K562 (cell line): ENCODE data around the gene FOXI1. TPM values are rescaled to one million over a fixed set of nuclear protein-coding genes. Genes with fewer than 3 reads are reported as not detected.

Source experiments
- ATAC-seq: fragments of 200-7000 bp; cut with Tn5 transposase; 3 replicates; pipeline ENCODE4 v1.9.1; 2020; ENCODE audit warnings: moderate library complexity
- BruUV-seq: library from RNA; stranded (reverse); fragments of 400-500 nt; replicated peaks from 2 replicates; lab custom pipeline; 2021; lab: Mats Ljungman, UMichigan
- CTCF ChIA-PET: fragments of 300-600 bp; formaldehyde crosslinking; extraction: SDS; loops from one replicate; lab custom pipeline; 2021; ENCODE audit warnings: low intra/inter-chr PET ratio; lab: Yijun Ruan, JAX
- POLR2A ChIA-PET: fragments of 300-600, 350-650 bp; sonication (Branson Sonifier 250); formaldehyde crosslinking; extraction: SDS; loops from one replicate; lab custom pipeline; 2021; ENCODE audit warnings: antibody characterized with exemption, inconsistent platforms; lab: Yijun Ruan, JAX
- DNase-seq, 4 experiments: peaks; one replicate each; pipeline versions ENCODE4 v3.0.0 to v3.0.0-alpha.2; 2011 to 2018; ENCODE audit warnings: low spot score in 3 of 4, mixed read lengths in 3 of 4; ENCODE audit errors: extremely low read depth in 1 of 4
- FAIRE-seq: peaks from 2 replicates; lab custom pipeline; 2011; peaks lifted over from hg19 to GRCh38; lab: Jason Lieb, UNC
- H2AFZ ChIP-seq: 2 replicates; pipeline ENCODE4 v1.6.0; 2011; ENCODE audit warnings: low read depth, low read length, control low read depth, inconsistent platforms
- H3K27ac ChIP-seq: fragments of 200-600 bp; 3 replicates; pipeline ENCODE4 v1.8.0; 2011; ENCODE audit warnings: low read depth, mild to moderate bottlenecking, control low read depth, inconsistent platforms, low read length, moderate library complexity, mixed read lengths; ENCODE audit errors: extremely low read depth
- H3K27me3 ChIP-seq, 2 experiments: fragments of 300-600 bp in 1 of 2; 2 replicates in 1 of 2; 3 replicates in 1 of 2; pipeline versions ENCODE4 v1.6.0 to v1.8.0; 2011; ENCODE audit warnings: inconsistent platforms in 2 of 2, low read length in 2 of 2, mild to moderate bottlenecking in 1 of 2, mixed read lengths in 1 of 2, moderate library complexity in 1 of 2; ENCODE audit not compliant: control insufficient read depth in 2 of 2, insufficient read depth in 2 of 2
- H3K36me3 ChIP-seq: fragments of 300-600 bp; 3 replicates; pipeline ENCODE4 v1.8.0; 2011; ENCODE audit warnings: mild to moderate bottlenecking, low read length, inconsistent platforms; ENCODE audit not compliant: control insufficient read depth, insufficient read depth
- H3K4me1 ChIP-seq, 2 experiments: fragments of 200-600 bp in 1 of 2; replicated peaks in 1 of 2; 2 replicates in 1 of 2; 3 replicates in 1 of 2; pipeline versions ENCODE4 v1.5.1 to v1.8.0; 2011; ENCODE audit warnings: inconsistent platforms in 2 of 2, low read length in 2 of 2, mild to moderate bottlenecking in 1 of 2, mixed read lengths in 1 of 2, moderate library complexity in 1 of 2; ENCODE audit not compliant: control insufficient read depth in 2 of 2, insufficient read depth in 2 of 2
- H3K4me2 ChIP-seq: 2 replicates; pipeline ENCODE4 v1.6.1; 2011; ENCODE audit warnings: low read length, control low read depth, inconsistent platforms, mixed read lengths; ENCODE audit not compliant: insufficient read depth
- H3K4me3 ChIP-seq: fragments of 200-600 bp; sonication (generic), shearing (Covaris generic); 2 replicates; pipeline ENCODE4 v1.5.1; 2016; ENCODE audit warnings: control low read depth, inconsistent platforms
- H3K79me2 ChIP-seq: fragments of 200-600 bp; 3 replicates; pipeline ENCODE4 v1.8.0; 2011; ENCODE audit warnings: low read length, inconsistent platforms; ENCODE audit not compliant: control insufficient read depth, insufficient read depth
- H3K9ac ChIP-seq, 2 experiments: 2 replicates each; pipeline versions ENCODE4 v1.6.0 to v1.6.1; 2011; ENCODE audit warnings: low read depth in 2 of 2, low read length in 2 of 2, control low read depth in 1 of 2, inconsistent platforms in 1 of 2, mild to moderate bottlenecking in 1 of 2, mixed read lengths in 1 of 2; ENCODE audit not compliant: insufficient read depth in 1 of 2
- H3K9me1 ChIP-seq: one replicate; pipeline ENCODE4 v1.6.0; 2011; ENCODE audit warnings: inconsistent platforms, mild to moderate bottlenecking, low read length, moderate library complexity; ENCODE audit not compliant: control insufficient read depth, insufficient read depth
- H3K9me3 ChIP-seq: replicated peaks from 2 replicates; pipeline ENCODE4 v1.5.1; 2011; ENCODE audit warnings: low read depth, low read length, inconsistent platforms; ENCODE audit not compliant: control insufficient read depth, insufficient read depth
- H4K20me1 ChIP-seq: replicated peaks from 2 replicates; pipeline ENCODE4 v1.6.1; 2011; ENCODE audit warnings: low read length, inconsistent platforms, mixed read lengths; ENCODE audit not compliant: control insufficient read depth, insufficient read depth
- ARID3A ChIP-seq: IDR thresholded peaks from 2 replicates; pipeline ENCODE4 v1.6.1; 2012; ENCODE audit warnings: low read depth, low read length, improper control_type of control experiment, borderline replicate concordance
- CBX5 ChIP-seq: IDR thresholded peaks from 2 replicates; pipeline ENCODE4 v1.6.1; 2014; ENCODE audit warnings: low read depth, borderline replicate concordance
- CBX8 ChIP-seq: fragments of 200-600 bp; sonication (generic); IDR thresholded peaks from 2 replicates; pipeline ENCODE4 v1.6.1; 2012; ENCODE audit warnings: borderline replicate concordance, mixed run types, low read depth, mild to moderate bottlenecking, moderate library complexity, mixed read lengths, low read length, control low read depth, inconsistent platforms; ENCODE audit not compliant: poor library complexity, severe bottlenecking; ENCODE audit errors: extremely low read depth
- CTCFL ChIP-seq: IDR thresholded peaks from 2 replicates; pipeline ENCODE4 v1.6.1; 2011; ENCODE audit warnings: borderline replicate concordance, low read depth, mild to moderate bottlenecking, moderate library complexity, low read length; ENCODE audit not compliant: insufficient read depth, poor library complexity, severe bottlenecking
- ETV5 ChIP-seq: sonication (generic); formaldehyde crosslinking; IDR thresholded peaks from 2 replicates; pipeline ENCODE4 v1.4.0; 2020; ENCODE audit warnings: low read depth, mild to moderate bottlenecking, missing genetic modification reagents
- KAT7 ChIP-seq: sonication (generic); formaldehyde crosslinking; IDR thresholded peaks from 2 replicates; pipeline ENCODE4 v1.8.0; 2022; ENCODE audit warnings: missing genetic modification reagents, mild to moderate bottlenecking, borderline replicate concordance
- MECOM ChIP-seq: fragments of 250-450 bp; sonication (Bioruptor Pico); IDR thresholded peaks from 2 replicates; pipeline ENCODE4 v1.8.0; 2022; ENCODE audit warnings: inconsistent platforms
- MTA1 ChIP-seq: fragments of 450-650 bp; IDR thresholded peaks from 2 replicates; pipeline ENCODE4 v1.6.1; 2017; ENCODE audit warnings: borderline replicate concordance
- MTA2 ChIP-seq: fragments of 450-650 bp; IDR thresholded peaks from 2 replicates; pipeline ENCODE4 v1.6.1; 2016; ENCODE audit warnings: low read depth
- NR2C1 ChIP-seq, 2 experiments: fragments of 450-650 bp; IDR thresholded peaks; 2 replicates each; pipeline ENCODE4 v1.6.1; 2017; ENCODE audit warnings: mild to moderate bottlenecking in 2 of 2, antibody characterized with exemption in 1 of 2, inconsistent platforms in 1 of 2, missing compliant biosample characterization in 1 of 2, missing genetic modification characterization in 1 of 2
- SMAD4 ChIP-seq: fragments of 250-450 bp; sonication (Bioruptor Pico); conservative IDR thresholded peaks from 2 replicates; pipeline ENCODE4 v1.8.0; 2021; ENCODE audit warnings: inconsistent platforms, mild to moderate bottlenecking, moderate library complexity
- WGBS: fragments of 100-300 bp; shearing (Covaris generic); methylation state at CpG from one replicate; pipeline ENCODE4 v1.1.6; 2016; ENCODE audit warnings: low coverage, mixed read lengths; ENCODE audit not compliant: insufficient coverage; ENCODE audit errors: missing lambda C conversion rate; 5-methylcytosine and 5-hydroxymethylcytosine counted together
- in situ Hi-C: fragments of 300-500 bp; cut with MboI; formaldehyde crosslinking; loops from 4 replicates; pipeline ENCODE4 v1.15.0; 2018; ENCODE audit warnings: inconsistent platforms, mixed read lengths
- intact Hi-C: fragments of 100-400 bp; cut with micrococcal nuclease; formaldehyde crosslinking; loops from 2 replicates; pipeline ENCODE4 v1.14.2; 2022
- polyA plus RNA-seq, 8 experiments: library from polyadenylated mRNA; depleted of rRNA in 4 of 8; stranded (reverse) in 5 of 8; unstranded in 3 of 8; fragments of >200 nt; fragmentation: Nextera tagmentation in 2 of 8; fragmentation: Illumina TruSeq in 1 of 8; extraction: Ambion mirVana in 2 of 8; extraction: Trizol in 1 of 8; gene quantifications; 2 replicates each; pipeline versions ENCODE4 v1.2.1 to v1.2.3, GENCODE V29; 2011 to 2014; ENCODE audit warnings: inconsistent platforms in 1 of 8, missing spikeins in 1 of 8
- total RNA-seq, 7 experiments: library from RNA; depleted of rRNA in 6 of 7; stranded (reverse); fragments of >200 nt in 6 of 7; fragmentation: Illumina TruSeq in 2 of 7; extraction: Trizol in 2 of 7; gene quantifications; 2 replicates each; pipeline versions ENCODE4 v1.2.1 to v1.2.3, GENCODE V29; 2011 to 2021; ENCODE audit warnings: low replicate concordance in 1 of 7
- TF ChIP-seq, protein P1 (sequence below): sonication (generic); formaldehyde crosslinking; IDR thresholded peaks from 2 replicates; pipeline ENCODE4 v1.8.1; 2022; ENCODE audit warnings: missing genetic modification reagents
- TF ChIP-seq, protein P2 (sequence below): fragments of 250-450 bp; sonication (Bioruptor Pico); IDR thresholded peaks from 2 replicates; pipeline ENCODE4 v1.8.0; 2022; ENCODE audit warnings: inconsistent platforms

The FOXI1 gene
- total and polyA plus RNA-seq, 9 of the 15 experiments (the other 6 are each of a cell fraction or from before 2014, with no cell fraction given): not detected

- TF ChIP-seq, protein P1, sequence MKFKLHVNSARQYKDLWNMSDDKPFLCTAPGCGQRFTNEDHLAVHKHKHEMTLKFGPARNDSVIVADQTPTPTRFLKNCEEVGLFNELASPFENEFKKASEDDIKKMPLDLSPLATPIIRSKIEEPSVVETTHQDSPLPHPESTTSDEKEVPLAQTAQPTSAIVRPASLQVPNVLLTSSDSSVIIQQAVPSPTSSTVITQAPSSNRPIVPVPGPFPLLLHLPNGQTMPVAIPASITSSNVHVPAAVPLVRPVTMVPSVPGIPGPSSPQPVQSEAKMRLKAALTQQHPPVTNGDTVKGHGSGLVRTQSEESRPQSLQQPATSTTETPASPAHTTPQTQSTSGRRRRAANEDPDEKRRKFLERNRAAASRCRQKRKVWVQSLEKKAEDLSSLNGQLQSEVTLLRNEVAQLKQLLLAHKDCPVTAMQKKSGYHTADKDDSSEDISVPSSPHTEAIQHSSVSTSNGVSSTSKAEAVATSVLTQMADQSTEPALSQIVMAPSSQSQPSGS (CRISPR knock-in tag): no peak
- TF ChIP-seq, protein P2, sequence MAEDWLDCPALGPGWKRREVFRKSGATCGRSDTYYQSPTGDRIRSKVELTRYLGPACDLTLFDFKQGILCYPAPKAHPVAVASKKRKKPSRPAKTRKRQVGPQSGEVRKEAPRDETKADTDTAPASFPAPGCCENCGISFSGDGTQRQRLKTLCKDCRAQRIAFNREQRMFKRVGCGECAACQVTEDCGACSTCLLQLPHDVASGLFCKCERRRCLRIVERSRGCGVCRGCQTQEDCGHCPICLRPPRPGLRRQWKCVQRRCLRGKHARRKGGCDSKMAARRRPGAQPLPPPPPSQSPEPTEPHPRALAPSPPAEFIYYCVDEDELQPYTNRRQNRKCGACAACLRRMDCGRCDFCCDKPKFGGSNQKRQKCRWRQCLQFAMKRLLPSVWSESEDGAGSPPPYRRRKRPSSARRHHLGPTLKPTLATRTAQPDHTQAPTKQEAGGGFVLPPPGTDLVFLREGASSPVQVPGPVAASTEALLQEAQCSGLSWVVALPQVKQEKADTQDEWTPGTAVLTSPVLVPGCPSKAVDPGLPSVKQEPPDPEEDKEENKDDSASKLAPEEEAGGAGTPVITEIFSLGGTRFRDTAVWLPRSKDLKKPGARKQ (CRISPR knock-in tag): no peak
- TF ChIP-seq ETV5 (no peak), ARID3A (no peak)
Measured at GRCh38 chr5:170057311-170057710, 48.4 kb upstream of the FOXI1 start (continued).

GRCh38 chr5:170059221-170059620 lies 46.5 kb upstream of the FOXI1 start:
- Histone ChIP-seq H3K9me1 (no peaks in the 10 kb centered on the region), H3K27me3 (no peaks in the 10 kb centered on the region), H3K27ac (no peak overlapping the region), H4K20me1 (no peaks in the 10 kb centered on the region), H3K4me2 (no peak overlapping the region), H3K9ac (no peak overlapping the region), H3K79me2 (no peaks in the 10 kb centered on the region), H3K4me3 (no peak overlapping the region), H3K36me3 (no peaks in the 10 kb centered on the region), H2AFZ (no peak overlapping the region), H3K9me3 (no peaks in the 10 kb centered on the region), H3K4me1 (peaks cover 0 to 3% of the 10 kb centered on the region in 2 experiments; a peak in 1 of 5 replicates)
- ATAC-seq: no peak
- intact Hi-C loops: no loop called here
- in situ Hi-C loops: no loop called here
- FAIRE-seq: no peak
- POLR2A ChIA-PET: no interaction called here
- CTCF ChIA-PET: no interaction called here
- no peak for DNase-seq
- WGBS: 11% methylated on average over 1 of the region's 1 CpG
- no TSS peak for BruUV-seq
- TF ChIP-seq NR2C1 (IDR thresholded peaks at IDR 0.05) (no peak), NR2C1 (tag; IDR thresholded peaks at IDR 0.05) (no peak), MTA1 (no peak), SMAD4 (CRISPR knock-in tag) (no peak), MTA2 (no peak), KAT7 (CRISPR knock-in tag) (no peak), CTCFL (no peak), CBX5 (no peak), MECOM (CRISPR knock-in tag) (no peak), CBX8 (no peak)
